OCI-LY7 (cell line): ENCODE results near the gene DNAH17.

Experiments
- EZH2phosphoT487 ChIP-seq: fragments of 200-600 bp; sonication (generic); IDR thresholded peaks from 2 replicates; pipeline ENCODE4 v1.6.1; 2018; ENCODE audit warnings: low read depth, borderline replicate concordance, mild to moderate bottlenecking, mixed run types, antibody characterized with exemption, low read length, moderate library complexity, mixed read lengths
- TF ChIP-seq, protein P1 (sequence below): fragments of 200-600 bp; sonication (generic); conservative IDR thresholded peaks from 2 replicates; pipeline ENCODE4 v1.5.1; 2014; ENCODE audit warnings: mild to moderate bottlenecking, antibody characterized with exemption, low read length, moderate library complexity, mixed read lengths

DNA sequence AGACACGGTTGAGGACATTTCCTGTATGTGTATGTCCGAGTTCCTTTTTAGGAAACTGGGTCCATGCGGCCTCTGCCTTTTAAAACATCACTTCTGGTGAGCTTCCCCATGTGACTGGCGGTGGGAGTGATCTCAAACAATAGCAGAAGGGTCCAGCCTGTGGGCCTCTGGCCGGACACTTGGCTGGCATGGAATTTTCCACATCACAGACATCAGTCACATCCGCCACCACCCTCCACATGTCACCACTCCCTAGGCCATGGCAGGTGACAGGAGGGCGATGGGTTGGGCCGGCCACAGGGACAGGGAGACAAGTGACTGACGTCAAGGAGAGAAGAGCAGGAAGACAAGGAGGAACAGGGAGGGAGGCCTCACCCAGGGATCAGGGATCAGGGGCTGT, 83.7 kb downstream of the DNAH17 start:
- TF ChIP-seq, protein P1, sequence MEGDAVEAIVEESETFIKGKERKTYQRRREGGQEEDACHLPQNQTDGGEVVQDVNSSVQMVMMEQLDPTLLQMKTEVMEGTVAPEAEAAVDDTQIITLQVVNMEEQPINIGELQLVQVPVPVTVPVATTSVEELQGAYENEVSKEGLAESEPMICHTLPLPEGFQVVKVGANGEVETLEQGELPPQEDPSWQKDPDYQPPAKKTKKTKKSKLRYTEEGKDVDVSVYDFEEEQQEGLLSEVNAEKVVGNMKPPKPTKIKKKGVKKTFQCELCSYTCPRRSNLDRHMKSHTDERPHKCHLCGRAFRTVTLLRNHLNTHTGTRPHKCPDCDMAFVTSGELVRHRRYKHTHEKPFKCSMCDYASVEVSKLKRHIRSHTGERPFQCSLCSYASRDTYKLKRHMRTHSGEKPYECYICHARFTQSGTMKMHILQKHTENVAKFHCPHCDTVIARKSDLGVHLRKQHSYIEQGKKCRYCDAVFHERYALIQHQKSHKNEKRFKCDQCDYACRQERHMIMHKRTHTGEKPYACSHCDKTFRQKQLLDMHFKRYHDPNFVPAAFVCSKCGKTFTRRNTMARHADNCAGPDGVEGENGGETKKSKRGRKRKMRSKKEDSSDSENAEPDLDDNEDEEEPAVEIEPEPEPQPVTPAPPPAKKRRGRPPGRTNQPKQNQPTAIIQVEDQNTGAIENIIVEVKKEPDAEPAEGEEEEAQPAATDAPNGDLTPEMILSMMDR, result no peak
- no peak for TF ChIP-seq EZH2phosphoT487
